AG04450 (cell line): ENCODE measurements around the gene CLCN5. TPM values are rescaled to one million over a fixed set of nuclear protein-coding genes. Genes with fewer than 3 reads are reported as not detected.

Source experiments
- CTCF ChIA-PET: fragments of 300-600, 350-600 bp; formaldehyde crosslinking; extraction: SDS; loops from one replicate; lab custom pipeline; 2022; ENCODE audit warnings: antibody characterized with exemption, inconsistent platforms; lab: Charles Lee
- POLR2A ChIA-PET: fragments of 350-600 bp; formaldehyde crosslinking; extraction: SDS; loops from one replicate; lab custom pipeline; 2021; ENCODE audit warnings: antibody characterized with exemption, inconsistent platforms; lab: Yijun Ruan, JAX
- DNase-seq: peaks from one replicate; pipeline ENCODE4 v3.0.0-alpha.2; 2011; ENCODE audit warnings: low read depth, low spot score
- H3K27ac ChIP-seq: one replicate; pipeline ENCODE4 v1.5.1; 2012; ENCODE audit warnings: low read depth, low read length, control low read depth
- H3K27me3 ChIP-seq: one replicate; pipeline ENCODE4 v1.6.0; 2012; ENCODE audit warnings: low read length; ENCODE audit not compliant: control insufficient read depth, insufficient read depth
- H3K4me3 ChIP-seq: 2 replicates; pipeline ENCODE4 v1.5.1; 2011; ENCODE audit warnings: mild to moderate bottlenecking, low read depth, low read length, control low read depth
- H3K9me3 ChIP-seq: 2 replicates; pipeline ENCODE4 v1.5.1; 2012; ENCODE audit warnings: low read length; ENCODE audit not compliant: control insufficient read depth, insufficient read depth
- polyA plus RNA-seq: library from polyadenylated mRNA; depleted of rRNA; stranded (reverse); fragments of >200 nt; gene quantifications from 2 replicates; pipeline ENCODE4 v1.2.3, GENCODE V29; 2011
- TF ChIP-seq, protein P1 (sequence below): IDR thresholded peaks from 2 replicates; pipeline ENCODE4 v1.5.1; 2011; ENCODE audit warnings: low read depth, low read length, control low read depth, inconsistent platforms

Gene CLCN5
- polyA plus RNA-seq, 1 experiment = 2.2 TPM

DNA sequence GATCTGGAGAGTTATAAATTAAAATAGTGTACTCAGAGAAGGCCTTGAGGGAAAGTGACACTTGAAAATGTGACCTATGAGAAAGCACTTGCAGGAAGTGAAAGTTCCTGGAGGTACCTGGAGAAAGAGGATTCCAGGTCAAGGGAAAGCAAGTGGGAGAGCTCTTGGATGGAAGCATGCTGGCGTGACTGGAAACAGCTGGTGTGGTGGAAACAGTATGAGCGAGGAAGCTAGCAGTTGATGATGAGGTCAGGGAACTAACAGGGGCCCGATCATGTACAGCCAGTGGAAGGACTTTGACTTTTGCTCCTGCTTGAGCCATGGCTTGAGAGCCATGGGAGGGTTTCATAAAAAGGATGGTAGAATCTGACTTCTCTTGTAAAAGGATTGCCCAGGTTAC lies 9.5 kb upstream of the CLCN5 start:
- no peaks in the 10 kb centered on the region for H3K9me3 ChIP-seq
- ChIA-PET CTCF (no interaction called here), POLR2A (no interaction called here)
- no peak overlapping the region for H3K4me3 ChIP-seq
- TF ChIP-seq, protein P1, sequence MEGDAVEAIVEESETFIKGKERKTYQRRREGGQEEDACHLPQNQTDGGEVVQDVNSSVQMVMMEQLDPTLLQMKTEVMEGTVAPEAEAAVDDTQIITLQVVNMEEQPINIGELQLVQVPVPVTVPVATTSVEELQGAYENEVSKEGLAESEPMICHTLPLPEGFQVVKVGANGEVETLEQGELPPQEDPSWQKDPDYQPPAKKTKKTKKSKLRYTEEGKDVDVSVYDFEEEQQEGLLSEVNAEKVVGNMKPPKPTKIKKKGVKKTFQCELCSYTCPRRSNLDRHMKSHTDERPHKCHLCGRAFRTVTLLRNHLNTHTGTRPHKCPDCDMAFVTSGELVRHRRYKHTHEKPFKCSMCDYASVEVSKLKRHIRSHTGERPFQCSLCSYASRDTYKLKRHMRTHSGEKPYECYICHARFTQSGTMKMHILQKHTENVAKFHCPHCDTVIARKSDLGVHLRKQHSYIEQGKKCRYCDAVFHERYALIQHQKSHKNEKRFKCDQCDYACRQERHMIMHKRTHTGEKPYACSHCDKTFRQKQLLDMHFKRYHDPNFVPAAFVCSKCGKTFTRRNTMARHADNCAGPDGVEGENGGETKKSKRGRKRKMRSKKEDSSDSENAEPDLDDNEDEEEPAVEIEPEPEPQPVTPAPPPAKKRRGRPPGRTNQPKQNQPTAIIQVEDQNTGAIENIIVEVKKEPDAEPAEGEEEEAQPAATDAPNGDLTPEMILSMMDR = no peak
- no peaks in the 10 kb centered on the region for H3K27me3 ChIP-seq
- no peak for DNase-seq
- no peak overlapping the region for H3K27ac ChIP-seq

DNA sequence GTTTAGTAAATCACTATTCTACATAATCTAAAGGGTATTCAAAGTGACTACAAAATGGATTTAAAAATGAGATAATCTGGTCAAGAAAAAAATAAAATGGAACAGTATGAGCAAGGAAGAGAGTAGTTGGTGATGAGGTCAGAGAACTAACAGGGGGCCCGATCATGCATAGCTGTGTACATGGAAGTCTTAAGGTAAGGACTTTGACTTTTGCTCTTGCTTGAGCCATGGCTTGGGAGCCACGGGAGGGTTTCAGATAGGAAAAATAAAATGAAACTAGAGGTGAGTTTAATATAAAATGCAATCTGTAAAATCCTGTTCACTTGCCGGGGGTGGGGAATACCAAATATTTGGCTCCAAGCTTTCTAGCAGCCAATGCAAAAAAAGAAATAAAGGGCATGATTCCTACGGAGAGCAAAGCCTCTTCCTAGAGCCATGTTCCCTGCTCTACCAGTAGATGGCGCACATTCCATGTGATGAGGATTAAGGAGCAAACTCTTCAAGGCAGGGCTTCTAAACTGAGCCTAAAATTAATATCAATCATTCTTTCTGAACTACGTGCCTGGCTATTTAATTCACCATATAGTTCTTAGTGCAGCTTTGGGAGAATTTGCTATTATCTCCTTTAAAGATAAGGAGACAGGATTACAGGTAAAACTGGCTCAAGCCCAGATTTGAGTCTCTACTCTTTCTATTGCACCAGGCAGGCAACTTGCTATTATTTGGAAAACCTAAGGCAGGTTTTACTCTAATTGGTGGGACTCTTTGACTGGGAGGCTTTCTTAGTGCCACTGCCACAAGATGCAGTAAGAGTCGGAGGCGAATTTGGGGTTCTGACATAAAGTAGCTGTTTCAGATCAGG lies 6.8 kb upstream of the CLCN5 start:
- TF ChIP-seq, protein P1 = peak; percentile 80
- CTCF ChIA-PET = interaction anchor here (0.7 to 1.9 kb wide), 14 partner anchors 10 to 665 kb away, joined by 3 to 12 read pairs (median 4); partner anchors contain the start of gene CCNB3
- peak; percentile 15 for DNase-seq

DNA sequence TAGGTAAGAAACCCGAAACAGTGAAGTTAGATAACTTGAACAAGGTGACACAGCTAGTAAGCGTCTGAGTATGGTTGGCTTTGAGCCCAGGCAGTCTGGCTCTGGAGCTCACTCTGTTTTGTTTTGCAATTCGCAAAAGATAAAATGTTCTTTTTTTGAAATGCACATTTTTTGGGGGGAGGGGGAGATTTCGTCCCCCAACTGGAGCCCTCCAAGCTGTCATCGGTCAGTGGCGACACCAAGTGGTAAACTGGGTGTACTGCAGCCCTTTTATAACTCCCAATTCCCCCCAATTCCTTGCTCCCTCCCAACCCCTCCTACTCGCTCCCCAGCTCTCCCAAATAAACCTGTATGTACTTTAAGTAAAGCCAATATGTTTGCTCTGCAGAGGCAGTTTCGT lies 2.8 kb upstream of the CLCN5 start:
- no peak overlapping the region for H3K27ac ChIP-seq
- no peak for DNase-seq
- CTCF ChIA-PET = interaction anchor here (0.7 to 1.9 kb wide), 19 partner anchors 9 to 664 kb away, joined by 3 to 16 read pairs (median 4); partner anchors contain the start of genes CCNB3 and USP27X
- TF ChIP-seq, protein P1 = peak; percentile 69
- no peaks in the 10 kb centered on the region for H3K27me3 ChIP-seq
- no peaks in the 10 kb centered on the region; the same call in 1 of the 2 replicates for H3K9me3 ChIP-seq
- no peak overlapping the region for H3K4me3 ChIP-seq
- POLR2A ChIA-PET = no interaction called here

More for the DNA sequence above, 6.8 kb upstream of the CLCN5 start:
- H3K9me3 ChIP-seq = no peaks in the 10 kb centered on the region
- H3K4me3 ChIP-seq = no peak overlapping the region
- POLR2A ChIA-PET = no interaction called here
- H3K27ac ChIP-seq = no peak overlapping the region
- H3K27me3 ChIP-seq = no peaks in the 10 kb centered on the region

DNA sequence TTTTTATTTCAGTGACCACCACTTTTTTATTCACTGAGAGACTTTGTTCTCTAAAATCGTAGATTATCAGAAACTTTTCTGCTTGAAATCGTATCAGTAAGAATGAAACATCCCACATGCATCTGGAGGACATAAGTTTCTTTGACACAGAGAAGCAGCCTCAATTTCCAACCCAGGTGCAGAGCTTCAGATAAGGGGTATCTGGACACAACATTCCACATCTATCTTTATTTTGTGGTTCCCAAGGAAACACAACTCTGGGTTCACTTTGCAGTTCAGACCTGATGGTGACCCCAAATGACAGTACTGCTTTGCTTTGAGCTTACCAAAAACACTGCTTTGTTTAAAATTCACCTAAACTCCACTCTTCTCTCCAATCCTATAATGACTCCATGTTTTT lies 1.3 kb upstream of the CLCN5 start:
- ChIA-PET CTCF (interaction anchor here (1.0 to 2.2 kb wide), 5 partner anchors 37 to 283 kb away, joined by 3 to 6 read pairs (median 3); partner anchors contain the start of genes CCNB3 and USP27X), POLR2A (no interaction called here)

More for the DNA sequence above, 1.3 kb upstream of the CLCN5 start:
- H3K9me3 ChIP-seq = no peaks in the 10 kb centered on the region; the same call in 1 of the 2 replicates
- H3K4me3 ChIP-seq = no peak overlapping the region
- TF ChIP-seq, protein P1 = no peak
- DNase-seq = no peak
- H3K27me3 ChIP-seq = no peaks in the 10 kb centered on the region
- no peak overlapping the region for H3K27ac ChIP-seq
